Right lobe of liver (tissue), 6 donors: ENCODE data around the gene TBXAS1. TPM values are rescaled to one million over a fixed set of nuclear protein-coding genes. Genes with fewer than 3 reads are reported as not detected.

ENCODE experiments used
- ATAC-seq, 4 donors: fragments of 200-7000 bp; cut with Tn5 transposase; one replicate each; pipeline ENCODE4 v1.9.1; 2020; ENCODE audit warnings: mild to moderate bottlenecking in 4 of 4, moderate library complexity in 4 of 4
- DNase-seq, 3 donors: peaks; one replicate each; pipeline ENCODE4 v3.0.0-alpha.2; 2020
- H3K27ac ChIP-seq, 3 donors: fragments of 200-600 bp; one replicate each; pipeline ENCODE4 v1.8.0; 2022
- H3K27me3 ChIP-seq, 2 donors: fragments of 200-600 bp; one replicate each; pipeline ENCODE4 v1.8.0; 2022
- H3K36me3 ChIP-seq, 4 donors: fragments of 200-600 bp; sonication (generic) in 1 of 4; one replicate each; pipeline versions ENCODE4 v1.5.1 to v1.8.0; 2017 to 2022; ENCODE audit warnings: control low read depth in 1 of 4
- H3K4me1 ChIP-seq, 4 donors: fragments of 200-600 bp; sonication (generic) in 1 of 4; one replicate each; pipeline versions ENCODE4 v1.5.1 to v1.8.0; 2017 to 2022; ENCODE audit warnings: control low read depth in 1 of 4
- H3K4me3 ChIP-seq, 3 donors: fragments of 200-600 bp; one replicate each; pipeline ENCODE4 v1.8.0; 2022
- H3K9me3 ChIP-seq, 4 donors: fragments of 200-600 bp; sonication (generic) in 1 of 4; one replicate each; pipeline versions ENCODE4 v1.5.1 to v1.8.0; 2017 to 2022; ENCODE audit warnings: control low read depth in 1 of 4
- POLR2A ChIP-seq: fragments of 450-650 bp; IDR thresholded peaks from one replicate; pipeline ENCODE4 v1.6.1; 2017; ENCODE audit warnings: antibody characterized with exemption, mild to moderate bottlenecking
- WGBS: methylation state at CpG from one replicate; pipeline ENCODE4 v1.1.6; 2018; ENCODE audit warnings: low coverage, low lambda C conversion rate; ENCODE audit not compliant: insufficient coverage; ENCODE audit errors: missing lambda C conversion rate; 5-methylcytosine and 5-hydroxymethylcytosine counted together
- intact Hi-C, 2 donors: fragments of 100-400 bp; cut with DNase I; formaldehyde crosslinking; loops; one replicate each; pipeline versions ENCODE4 v1.11.2 to v1.14.1; 2022
- total RNA-seq, 6 experiments: library from RNA; depleted of rRNA in 2 of 6; stranded (reverse); fragments of >200 nt in 2 of 6; fragmentation: NEBNext Ultra II Directional in 3 of 6; extraction: Animal tissue kit (Norgen Biotek cat#: 25700) in 3 of 6; gene quantifications; one replicate each; pipeline versions ENCODE4 v1.1.0 to v1.2.4, GENCODE V29; 2016 to 2023
- TF ChIP-seq, protein P1 (sequence below), 4 donors: fragments of 200-600 bp in 3 of 4; fragments of 450-650 bp in 1 of 4; IDR thresholded peaks; one replicate each; pipeline versions ENCODE4 v1.5.1 to v1.8.0; 2016 to 2022; ENCODE audit warnings: antibody characterized with exemption in 4 of 4, mild to moderate bottlenecking in 2 of 4
- donor health status: DM: no; HTN: yes; CAD: no.
- donor health status: DM: no; HTN: no; CAD: no.
- donor health status: DM: no; HTN: no; CAD: no.
- donor health status: DM: no; HTN: yes; CAD: no.
- donor health status: DM: no; HTN: yes; CAD: no.

The TBXAS1 gene
- total RNA-seq, 6 experiments from 2014 or later: 7.6 to 15.6 (median 12.2) TPM

DNA sequence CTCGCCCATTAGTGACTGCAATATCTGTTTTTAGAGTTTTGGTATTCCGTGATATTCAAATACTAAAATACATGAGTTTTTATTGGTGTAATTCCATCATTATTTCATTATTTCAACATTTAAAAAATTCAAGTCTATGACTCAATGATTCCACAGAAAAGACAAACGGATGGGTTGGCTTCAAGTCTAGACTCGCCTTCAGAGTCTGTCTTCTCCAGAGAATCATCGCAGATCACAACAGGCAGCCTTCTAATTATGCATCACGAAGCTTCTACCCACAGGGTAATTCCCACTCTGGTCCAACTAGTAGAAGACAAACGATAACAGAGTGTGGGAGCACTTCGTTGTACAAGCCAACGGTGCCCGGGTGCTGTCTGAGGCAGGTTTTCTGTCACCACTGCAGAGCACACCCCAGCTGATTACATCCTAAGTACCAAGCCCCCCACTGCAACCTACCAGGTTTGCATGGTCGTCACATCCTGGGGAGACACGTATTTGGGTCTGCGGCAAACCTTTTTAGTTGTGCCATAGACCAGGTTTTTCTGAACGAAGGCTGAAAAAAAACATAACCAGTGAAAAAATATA, 204.8 kb downstream of the TBXAS1 start:
- no peak for DNase-seq
- 96% methylated on average over 10 of the region's 14 CpGs for WGBS
- H3K36me3 ChIP-seq: peaks cover 0 to 30% (median 21%) of the 10 kb centered on the region in 4 donors
- no peak overlapping the region for H3K4me3 ChIP-seq
- H3K27me3 ChIP-seq: no peaks in the 10 kb centered on the region
- no peak for ATAC-seq
- H3K9me3 ChIP-seq: no peaks in the 10 kb centered on the region
- intact Hi-C loops: no loop called here
- H3K27ac ChIP-seq: no peak overlapping the region
- TF ChIP-seq POLR2A: no peak
- TF ChIP-seq, protein P1, sequence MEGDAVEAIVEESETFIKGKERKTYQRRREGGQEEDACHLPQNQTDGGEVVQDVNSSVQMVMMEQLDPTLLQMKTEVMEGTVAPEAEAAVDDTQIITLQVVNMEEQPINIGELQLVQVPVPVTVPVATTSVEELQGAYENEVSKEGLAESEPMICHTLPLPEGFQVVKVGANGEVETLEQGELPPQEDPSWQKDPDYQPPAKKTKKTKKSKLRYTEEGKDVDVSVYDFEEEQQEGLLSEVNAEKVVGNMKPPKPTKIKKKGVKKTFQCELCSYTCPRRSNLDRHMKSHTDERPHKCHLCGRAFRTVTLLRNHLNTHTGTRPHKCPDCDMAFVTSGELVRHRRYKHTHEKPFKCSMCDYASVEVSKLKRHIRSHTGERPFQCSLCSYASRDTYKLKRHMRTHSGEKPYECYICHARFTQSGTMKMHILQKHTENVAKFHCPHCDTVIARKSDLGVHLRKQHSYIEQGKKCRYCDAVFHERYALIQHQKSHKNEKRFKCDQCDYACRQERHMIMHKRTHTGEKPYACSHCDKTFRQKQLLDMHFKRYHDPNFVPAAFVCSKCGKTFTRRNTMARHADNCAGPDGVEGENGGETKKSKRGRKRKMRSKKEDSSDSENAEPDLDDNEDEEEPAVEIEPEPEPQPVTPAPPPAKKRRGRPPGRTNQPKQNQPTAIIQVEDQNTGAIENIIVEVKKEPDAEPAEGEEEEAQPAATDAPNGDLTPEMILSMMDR (IDR thresholded peaks at IDR 0.05): no peak
- H3K4me1 ChIP-seq: no peaks in the 10 kb centered on the region

DNA sequence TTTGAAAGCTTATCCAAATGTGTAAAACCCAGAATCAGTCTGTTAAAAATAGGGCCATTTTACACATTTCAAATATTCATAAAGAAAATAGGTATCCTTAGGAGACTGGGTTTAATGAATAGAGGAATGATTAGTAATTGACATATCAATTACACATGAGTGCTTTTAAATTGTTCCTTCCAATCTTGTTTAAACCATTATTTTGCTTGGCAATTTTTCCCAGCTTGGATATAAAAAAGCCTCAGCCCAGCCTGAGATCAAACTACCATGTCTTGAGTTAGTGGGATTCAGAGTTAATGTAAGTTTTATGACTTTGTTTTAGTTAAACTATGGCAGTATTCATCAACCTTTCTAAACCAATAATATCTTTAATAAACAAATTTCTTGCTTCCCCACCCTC, 205.4 kb downstream of the TBXAS1 start:
- H3K4me1 ChIP-seq: no peaks in the 10 kb centered on the region
- no peak overlapping the region for H3K27ac ChIP-seq
- H3K27me3 ChIP-seq: no peaks in the 10 kb centered on the region
- peaks cover 0 to 30% (median 21%) of the 10 kb centered on the region in 4 donors for H3K36me3 ChIP-seq
- H3K4me3 ChIP-seq: no peak overlapping the region
- intact Hi-C loops: no loop called here
- H3K9me3 ChIP-seq: no peaks in the 10 kb centered on the region
- ATAC-seq (no peak), DNase-seq (no peak)
- TF ChIP-seq POLR2A: no peak
- TF ChIP-seq, protein P1 (IDR thresholded peaks at IDR 0.05): no peak

DNA sequence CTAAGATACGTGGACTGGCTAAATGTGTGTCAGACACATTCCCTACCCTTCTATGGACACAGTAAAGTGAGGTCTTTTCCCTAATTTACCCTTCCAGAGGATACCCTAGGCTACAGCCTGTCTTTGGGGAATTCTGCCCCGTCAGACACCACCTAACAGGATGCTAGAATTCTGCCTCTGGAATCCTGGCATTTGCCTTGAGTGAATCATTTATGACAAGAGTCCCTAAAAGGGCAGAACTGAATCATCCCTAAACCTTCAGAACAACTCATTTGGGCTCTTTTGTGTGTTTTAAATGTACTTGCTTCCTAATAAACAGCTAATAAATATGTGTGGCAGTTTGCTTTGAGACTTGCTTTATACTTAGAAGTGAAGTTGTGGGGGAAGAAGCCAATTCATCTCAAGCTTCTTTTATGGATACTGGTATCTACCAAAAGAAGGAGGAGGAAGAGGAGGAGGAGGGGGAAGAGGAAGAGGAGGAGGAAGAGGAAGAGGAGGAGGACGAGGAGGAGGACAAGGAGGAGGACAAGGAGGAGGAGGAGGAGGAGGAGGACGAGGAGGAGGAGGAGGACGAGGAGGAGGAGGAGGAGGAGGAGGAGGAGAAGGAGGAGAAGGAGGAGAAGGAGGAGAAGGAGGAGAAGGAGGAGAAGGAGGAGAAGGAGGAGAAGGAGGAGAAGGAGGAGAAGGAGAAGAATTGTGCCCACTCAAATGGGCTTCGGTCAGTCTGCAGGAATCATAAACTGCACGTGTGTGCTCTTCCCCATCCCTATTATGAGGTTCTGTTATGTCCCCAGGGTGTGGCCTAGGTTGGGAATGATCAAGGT, 206.5 kb downstream of the TBXAS1 start:
- no peak for ATAC-seq
- Histone ChIP-seq H3K4me1 (no peaks in the 10 kb centered on the region), H3K27me3 (no peaks in the 10 kb centered on the region), H3K36me3 (peaks cover 0 to 30% (median 21%) of the 10 kb centered on the region in 4 donors), H3K9me3 (no peaks in the 10 kb centered on the region), H3K4me3 (no peak overlapping the region), H3K27ac (no peak overlapping the region)
- WGBS: 79% methylated on average over 2 of the region's 7 CpGs
- TF ChIP-seq, protein P1 (IDR thresholded peaks at IDR 0.05): no peak
- no peak for TF ChIP-seq POLR2A
- intact Hi-C loops: no loop called here
- DNase-seq: no peak

DNA sequence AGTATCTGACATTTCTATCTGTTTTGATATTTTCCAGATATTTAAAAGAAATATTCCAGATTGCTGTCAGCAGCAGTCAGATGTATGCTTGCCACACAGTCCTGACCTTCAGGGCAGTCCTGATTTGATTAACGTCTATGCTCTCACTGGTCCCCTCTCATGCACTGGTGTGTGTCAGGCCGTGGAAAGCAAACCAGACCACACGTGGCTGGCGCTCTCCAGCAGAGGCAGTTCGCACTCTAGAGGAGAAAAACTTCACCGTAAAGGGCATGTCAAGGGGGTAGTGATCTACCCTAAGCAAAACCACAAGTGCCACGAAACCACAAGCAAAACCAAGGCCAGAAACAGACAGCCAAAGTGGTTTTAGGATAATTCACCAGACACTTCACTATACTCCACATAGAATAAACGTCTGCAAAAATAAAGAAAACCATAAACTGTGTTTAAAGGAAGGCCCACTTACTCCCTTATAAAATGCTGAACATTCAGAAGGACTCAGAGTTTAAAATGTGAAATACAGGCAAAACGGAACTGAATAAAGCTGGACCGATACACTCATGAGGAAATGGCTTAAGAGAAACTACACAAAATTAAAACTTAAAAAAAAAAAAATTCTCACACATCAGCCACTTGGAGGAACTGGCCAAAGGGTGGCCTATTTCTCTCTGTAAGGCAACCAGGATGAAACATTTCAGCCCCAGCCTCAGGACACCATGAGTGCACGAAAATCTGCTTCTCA, 207.3 kb downstream of the TBXAS1 start:
- intact Hi-C loops: no loop called here
- H3K36me3 ChIP-seq: peaks cover 0 to 34% (median 21%) of the 10 kb centered on the region in 4 donors
- DNase-seq (no peak), ATAC-seq (peak in 1 of 4 donors; percentile 18)
- H3K9me3 ChIP-seq: no peaks in the 10 kb centered on the region
- no peaks in the 10 kb centered on the region for H3K27me3 ChIP-seq
- 63% methylated on average over 6 of the region's 11 CpGs for WGBS
- H3K4me3 ChIP-seq: no peak overlapping the region
- no peaks in the 10 kb centered on the region for H3K4me1 ChIP-seq
- H3K27ac ChIP-seq: no peak overlapping the region
- TF ChIP-seq, protein P1 (IDR thresholded peaks at IDR 0.05): no peak
- TF ChIP-seq POLR2A: no peak
